Measurements from ENCODE around the gene CTNND2. TPM values are rescaled to one million over a fixed set of nuclear protein-coding genes. Genes with fewer than 3 reads are reported as not detected.
"Not testable (repeated sequence)": the region's sequence is repeated elsewhere in the genome, so short reads cannot be mapped to it uniquely, and the experiment has no call there.

CTNND2 gene
- total RNA-seq, 2 experiments from 2014 or later, result not detected

DNA sequence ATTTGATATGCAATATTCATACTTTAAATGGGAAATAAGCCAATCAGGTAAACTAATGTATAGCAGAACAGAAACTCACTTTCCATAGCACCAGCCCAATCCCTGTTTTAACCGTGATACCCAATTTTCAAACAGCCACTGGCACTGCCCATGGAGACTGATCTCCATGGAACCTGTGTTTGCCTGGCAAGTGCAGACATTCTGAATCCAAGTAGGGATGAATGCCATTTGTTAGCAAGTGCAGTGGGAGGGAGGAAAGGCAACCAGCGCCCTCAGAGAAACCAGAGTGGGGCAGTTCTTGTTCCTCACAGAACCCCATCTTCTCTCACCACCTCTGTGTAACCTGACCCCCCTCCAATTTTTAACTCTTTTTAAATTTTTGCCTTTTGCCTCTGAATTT lies 229.1 kb downstream of the CTNND2 start:
- no peaks in the 10 kb centered on the region for H3K27me3 Mint-ChIP-seq
- H3K4me1 Mint-ChIP-seq, result no peaks in the 10 kb centered on the region

DNA sequence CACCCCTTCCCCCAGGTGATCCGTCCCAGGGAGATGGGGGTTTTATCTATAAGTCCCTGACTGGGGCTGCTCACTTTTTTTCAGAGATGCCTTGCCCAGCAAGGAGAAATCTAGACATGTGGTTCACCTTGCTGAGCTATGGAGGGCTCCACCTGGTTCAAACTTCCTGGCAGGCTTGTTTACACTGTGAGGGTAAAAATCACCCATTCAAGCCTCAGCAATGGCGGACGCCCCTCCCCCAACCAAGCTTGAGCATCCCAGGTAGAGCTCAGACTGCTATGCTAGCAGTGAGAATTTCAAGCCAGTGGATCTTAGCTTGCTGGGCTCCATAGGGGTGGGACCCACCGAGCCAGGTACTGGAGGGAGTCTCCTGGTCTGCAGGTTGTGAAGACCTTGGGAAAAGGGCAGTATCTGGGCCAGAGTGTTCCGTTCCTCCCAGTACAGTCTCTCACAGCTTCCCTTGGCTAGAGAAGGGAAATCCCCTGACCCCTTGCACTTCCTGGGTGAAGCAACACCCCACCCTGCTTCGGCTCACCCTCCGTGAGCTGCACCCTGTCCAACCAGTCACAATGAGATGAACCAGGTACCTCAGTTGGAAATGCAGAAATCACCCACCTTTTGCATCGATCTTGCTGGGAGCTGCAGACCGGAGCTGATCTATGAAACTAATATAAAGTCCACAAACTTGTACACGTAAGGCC lies 231.7 kb downstream of the CTNND2 start:
- no peaks in the 10 kb centered on the region for H3K27me3 Mint-ChIP-seq
- no peaks in the 10 kb centered on the region for H3K36me3 Mint-ChIP-seq (ENCODE audit: low read depth)
- H3K9me3 Mint-ChIP-seq, result peaks cover 2% of the 10 kb centered on the region
- no peak overlapping the region for H3K27ac Mint-ChIP-seq
- H3K4me3 Mint-ChIP-seq, result no peak overlapping the region
- H3K4me1 Mint-ChIP-seq, result no peaks in the 10 kb centered on the region
- ChIA-PET CTCF (no interaction called here), POLR2A (no interaction called here)
- no peak for DNase-seq

More for the DNA sequence above, 229.1 kb downstream of the CTNND2 start:
- ChIA-PET POLR2A (no interaction called here), CTCF (no interaction called here)
- H3K9me3 Mint-ChIP-seq, result no peaks in the 10 kb centered on the region
- DNase-seq, result no peak
- H3K4me3 Mint-ChIP-seq, result no peak overlapping the region
- H3K36me3 Mint-ChIP-seq (ENCODE audit: low read depth), result no peaks in the 10 kb centered on the region
- H3K27ac Mint-ChIP-seq, result no peak overlapping the region

DNA sequence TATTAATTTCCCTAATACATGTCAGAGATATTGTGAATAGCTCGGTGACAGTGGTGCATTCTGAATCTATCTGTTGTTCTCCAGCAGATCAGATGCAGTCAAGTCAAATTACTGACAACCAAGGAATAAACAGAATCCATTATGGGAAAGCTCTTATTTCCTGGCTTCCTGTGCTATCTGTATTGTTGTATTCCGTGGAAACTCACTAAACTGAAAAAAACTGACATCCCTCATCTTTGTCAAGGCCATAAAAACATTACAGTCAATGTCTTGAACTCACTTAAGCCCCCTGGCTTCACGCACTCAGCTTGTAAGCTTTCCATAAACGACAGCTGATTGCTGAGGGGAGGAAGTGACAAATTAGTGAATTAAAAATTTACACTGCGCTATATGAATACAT lies 245.9 kb downstream of the CTNND2 start:
- H3K9me3 Mint-ChIP-seq, result no peaks in the 10 kb centered on the region
- H3K36me3 Mint-ChIP-seq (ENCODE audit: low read depth), result no peaks in the 10 kb centered on the region
- no peak overlapping the region for H3K4me3 Mint-ChIP-seq
- no peaks in the 10 kb centered on the region for H3K27me3 Mint-ChIP-seq
- ChIA-PET CTCF (no interaction called here), POLR2A (no interaction called here)
- no peak overlapping the region for H3K27ac Mint-ChIP-seq
- no peaks in the 10 kb centered on the region for H3K4me1 Mint-ChIP-seq
- DNase-seq, result no peak

- ChIA-PET POLR2A (no interaction called here), CTCF (no interaction called here)
These were observed 247.3 kb downstream of the CTNND2 start for GRCh38 chr5:11656916-11657315.

GRCh38 chr5:11655681-11656080 lies 248.6 kb downstream of the CTNND2 start:
- Mint-ChIP-seq H3K9me3 (no peaks in the 10 kb centered on the region), H3K4me1 (no peaks in the 10 kb centered on the region), H3K36me3 (ENCODE audit: low read depth) (no peaks in the 10 kb centered on the region), H3K27ac (no peak overlapping the region), H3K27me3 (no peaks in the 10 kb centered on the region), H3K4me3 (no peak overlapping the region)
- ChIA-PET POLR2A (no interaction called here), CTCF (no interaction called here)
- DNase-seq, result no peak

More at GRCh38 chr5:11656916-11657315, 247.3 kb downstream of the CTNND2 start:
- H3K4me1 Mint-ChIP-seq, result no peaks in the 10 kb centered on the region
- no peak overlapping the region for H3K27ac Mint-ChIP-seq
- H3K9me3 Mint-ChIP-seq, result no peaks in the 10 kb centered on the region
- no peak overlapping the region for H3K4me3 Mint-ChIP-seq
- DNase-seq, result no peak
- no peaks in the 10 kb centered on the region for H3K27me3 Mint-ChIP-seq
- no peaks in the 10 kb centered on the region for H3K36me3 Mint-ChIP-seq (ENCODE audit: low read depth)

GRCh38 chr5:11650936-11651335 lies 253.3 kb downstream of the CTNND2 start:
- Mint-ChIP-seq H3K27ac (no peak overlapping the region), H3K36me3 (ENCODE audit: low read depth) (no peaks in the 10 kb centered on the region), H3K4me1 (no peaks in the 10 kb centered on the region), H3K27me3 (no peaks in the 10 kb centered on the region), H3K4me3 (no peak overlapping the region), H3K9me3 (no peaks in the 10 kb centered on the region)
- no peak for DNase-seq
- ChIA-PET POLR2A (no interaction called here), CTCF (no interaction called here)

- no peak for DNase-seq
- CTCF ChIA-PET, result no interaction called here
- POLR2A ChIA-PET, result no interaction called here
- Mint-ChIP-seq H3K36me3 (ENCODE audit: low read depth) (no peaks in the 10 kb centered on the region), H3K9me3 (no peaks in the 10 kb centered on the region), H3K27me3 (no peaks in the 10 kb centered on the region), H3K27ac (no peak overlapping the region), H3K4me1 (peaks cover 3% of the 10 kb centered on the region), H3K4me3 (no peak overlapping the region)
These were observed 258.1 kb downstream of the CTNND2 start for GRCh38 chr5:11646141-11646540.

DNA sequence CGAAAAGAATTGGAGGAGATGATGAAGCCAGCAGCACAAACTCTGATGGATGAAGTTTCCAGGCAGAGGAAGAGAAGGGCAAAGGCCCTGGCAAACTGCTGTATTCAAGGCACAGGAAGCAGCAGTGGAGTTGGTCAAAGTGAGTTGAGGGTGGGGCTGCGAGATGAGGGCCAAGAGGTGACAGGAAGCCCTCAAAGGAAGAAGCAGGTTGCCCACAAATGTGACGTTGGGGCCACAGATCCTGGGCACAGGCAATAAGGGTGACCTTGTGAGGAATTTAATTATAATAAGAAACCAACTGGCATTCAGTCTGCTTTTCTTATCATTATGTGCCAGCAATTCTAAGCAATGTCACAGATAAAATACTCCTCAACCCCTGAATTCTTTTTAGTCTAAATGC lies 261.8 kb downstream of the CTNND2 start:
- H3K9me3 Mint-ChIP-seq, result no peaks in the 10 kb centered on the region
- H3K27me3 Mint-ChIP-seq, result no peaks in the 10 kb centered on the region
- H3K4me3 Mint-ChIP-seq, result no peak overlapping the region
- no peak overlapping the region for H3K27ac Mint-ChIP-seq
- POLR2A ChIA-PET, result no interaction called here
- CTCF ChIA-PET, result no interaction called here
- DNase-seq, result no peak
- peaks cover 3% of the 10 kb centered on the region for H3K4me1 Mint-ChIP-seq
- no peaks in the 10 kb centered on the region for H3K36me3 Mint-ChIP-seq (ENCODE audit: low read depth)

DNA sequence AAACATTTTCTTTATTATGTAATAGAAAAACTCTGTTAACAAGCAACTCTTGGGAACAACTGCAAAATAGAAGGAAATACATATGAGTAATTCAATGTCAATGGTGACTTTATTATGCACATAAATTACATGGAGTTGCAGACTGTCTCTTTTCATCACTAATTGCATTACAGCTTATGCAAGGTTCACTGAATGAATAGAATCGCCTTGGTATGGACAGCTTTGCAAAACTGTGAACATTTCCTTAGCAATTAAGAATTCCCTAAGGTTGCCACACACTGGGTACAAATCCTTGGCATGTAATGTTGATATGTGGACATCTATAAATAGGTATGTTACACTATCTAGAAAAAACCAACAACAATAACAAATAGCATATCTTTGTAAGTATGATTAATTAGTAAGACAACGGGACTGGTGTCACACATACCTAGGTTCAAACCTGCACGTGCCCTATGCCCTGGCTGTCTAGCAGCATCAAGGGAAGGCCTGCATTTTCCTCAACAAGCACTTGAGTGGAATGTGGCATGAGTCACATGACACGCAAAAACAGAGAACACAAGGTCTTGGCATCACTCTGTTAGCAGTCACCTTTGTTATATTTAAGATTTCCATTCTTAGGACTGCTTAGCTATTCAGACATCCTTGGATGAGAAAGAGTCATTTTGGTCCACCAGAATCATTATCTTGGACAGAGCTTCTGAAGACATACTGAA lies 263.9 kb downstream of the CTNND2 start:
- DNase-seq, result no peak
- Mint-ChIP-seq H3K36me3 (ENCODE audit: low read depth) (no peaks in the 10 kb centered on the region), H3K4me3 (no peak overlapping the region), H3K4me1 (peaks cover 3% of the 10 kb centered on the region), H3K9me3 (no peaks in the 10 kb centered on the region), H3K27me3 (no peaks in the 10 kb centered on the region), H3K27ac (no peak overlapping the region)
- CTCF ChIA-PET, result no interaction called here
- POLR2A ChIA-PET, result no interaction called here

- ChIA-PET POLR2A (no interaction called here), CTCF (no interaction called here)
- Mint-ChIP-seq H3K4me1 (no peaks in the 10 kb centered on the region), H3K4me3 (no peak overlapping the region), H3K27ac (no peak overlapping the region), H3K9me3 (peaks cover 2% of the 10 kb centered on the region), H3K27me3 (no peaks in the 10 kb centered on the region), H3K36me3 (ENCODE audit: low read depth) (no peaks in the 10 kb centered on the region)
- DNase-seq, result no peak
These were observed 281.5 kb downstream of the CTNND2 start for GRCh38 chr5:11622785-11623184.

DNA sequence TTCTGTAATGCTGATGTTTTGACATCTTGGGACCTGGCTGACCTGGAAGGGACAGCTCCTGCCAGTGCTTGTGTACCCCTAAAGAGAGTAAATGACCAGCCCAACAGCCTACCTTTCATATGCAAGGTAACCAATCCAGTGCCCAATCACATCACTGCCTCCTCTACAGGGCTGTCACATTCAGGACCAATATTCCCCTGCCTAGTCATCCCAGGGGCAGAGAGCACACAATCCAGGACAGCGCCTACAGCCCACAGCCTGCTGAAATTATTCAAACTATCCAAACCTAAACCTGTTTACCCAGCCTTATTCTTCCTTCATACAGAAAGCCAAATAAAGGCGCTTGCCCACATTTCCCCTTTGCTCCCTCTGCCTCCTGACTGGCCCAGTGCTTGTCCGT lies 284.1 kb downstream of the CTNND2 start:
- ChIA-PET CTCF (no interaction called here), POLR2A (no interaction called here)
- H3K4me1 Mint-ChIP-seq, result no peaks in the 10 kb centered on the region
- H3K9me3 Mint-ChIP-seq, result peaks cover 2% of the 10 kb centered on the region
- no peak overlapping the region for H3K4me3 Mint-ChIP-seq
- H3K36me3 Mint-ChIP-seq (ENCODE audit: low read depth), result no peaks in the 10 kb centered on the region
- H3K27ac Mint-ChIP-seq, result no peak overlapping the region
- no peak for DNase-seq
- H3K27me3 Mint-ChIP-seq, result no peaks in the 10 kb centered on the region

DNA sequence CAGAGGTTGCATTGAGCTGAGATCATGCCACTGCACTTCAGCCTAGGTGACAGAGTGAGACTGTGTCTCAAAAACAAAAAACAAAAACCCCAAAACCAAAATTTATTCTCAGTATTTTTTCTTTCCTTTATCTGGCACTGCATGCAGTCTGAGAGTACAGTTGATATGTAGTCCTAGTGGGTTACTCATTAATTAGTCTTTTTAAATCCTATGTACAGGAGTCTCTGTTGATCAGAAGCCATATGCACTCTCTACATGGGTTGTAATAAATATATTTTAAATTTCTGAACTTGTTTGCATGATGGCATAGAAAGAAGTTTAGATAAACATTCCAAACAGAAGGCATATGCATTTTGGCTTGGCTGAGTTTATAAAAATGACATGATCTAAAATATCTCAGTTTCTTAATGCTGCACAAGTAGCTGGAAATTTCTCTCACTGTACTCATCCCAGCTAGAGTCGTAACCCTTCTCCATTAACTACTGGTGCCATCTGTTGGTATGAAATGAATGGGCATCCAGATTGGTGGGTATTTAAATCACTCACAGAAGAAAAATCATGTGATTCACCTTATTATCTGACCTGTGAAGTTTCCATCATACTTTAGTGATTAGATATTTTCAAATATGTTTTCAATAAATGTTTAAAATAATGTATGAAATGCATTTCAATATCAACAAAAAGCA lies 284.8 kb downstream of the CTNND2 start:
- Mint-ChIP-seq H3K36me3 (ENCODE audit: low read depth) (no peaks in the 10 kb centered on the region), H3K4me3 (no peak overlapping the region), H3K9me3 (peaks cover 2% of the 10 kb centered on the region), H3K27me3 (no peaks in the 10 kb centered on the region), H3K4me1 (no peaks in the 10 kb centered on the region), H3K27ac (no peak overlapping the region)
- ChIA-PET CTCF (no interaction called here), POLR2A (no interaction called here)
- no peak for DNase-seq

DNA sequence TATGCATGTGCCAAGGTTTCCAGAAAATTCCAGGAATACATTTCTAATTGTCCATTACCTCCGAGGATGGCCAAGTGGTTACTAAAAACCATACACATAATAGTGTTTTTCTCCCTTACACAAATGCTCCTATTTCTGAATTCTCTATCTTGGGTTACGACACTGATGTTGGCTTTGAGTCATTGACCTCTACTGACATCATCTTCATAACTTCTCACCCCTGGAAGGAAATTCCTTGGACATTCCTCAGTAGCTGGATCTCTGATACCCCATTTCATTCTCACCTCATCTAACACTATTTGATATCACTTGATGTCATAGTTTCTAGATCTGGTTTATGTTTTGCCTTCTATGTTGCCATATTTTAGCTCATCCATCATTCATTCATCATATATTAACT lies 287.2 kb downstream of the CTNND2 start:
- Mint-ChIP-seq H3K4me3 (no peak overlapping the region), H3K9me3 (no peaks in the 10 kb centered on the region), H3K27ac (no peak overlapping the region), H3K27me3 (no peaks in the 10 kb centered on the region), H3K4me1 (no peaks in the 10 kb centered on the region), H3K36me3 (ENCODE audit: low read depth) (no peaks in the 10 kb centered on the region)
- ChIA-PET POLR2A (no interaction called here), CTCF (no interaction called here)
- DNase-seq, result no peak

DNA sequence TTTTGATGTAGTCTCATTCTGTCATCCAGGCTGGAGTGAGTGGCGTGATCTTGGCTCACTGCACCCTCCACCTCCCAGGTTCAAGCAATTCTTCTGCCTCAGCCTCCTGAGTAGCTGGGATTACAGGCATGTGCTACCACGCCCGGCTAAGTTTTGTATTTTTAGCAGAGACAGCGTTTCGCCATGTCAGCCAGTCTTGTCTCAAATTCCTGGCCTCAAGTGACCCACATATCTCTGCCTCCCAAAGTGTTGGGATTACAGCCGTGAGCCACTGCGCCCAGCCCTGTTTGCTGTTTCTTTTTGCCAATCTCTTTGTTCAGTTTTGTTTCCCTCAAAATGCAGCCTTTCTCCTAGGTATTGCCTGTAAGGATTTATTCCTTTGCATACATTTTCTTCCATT lies 287.6 kb downstream of the CTNND2 start:
- POLR2A ChIA-PET; H3K9me3 Mint-ChIP-seq; CTCF ChIA-PET; H3K36me3 Mint-ChIP-seq (ENCODE audit: low read depth); H3K27me3 Mint-ChIP-seq; H3K27ac Mint-ChIP-seq; DNase-seq; H3K4me3 Mint-ChIP-seq; H3K4me1 Mint-ChIP-seq: not testable (repeated sequence)

All from activated CD4-positive, alpha-beta T cell treated with anti-CD3 and anti-CD28 coated beads, Interleukin-2, amount 10 ng/mL, durations not matched to agents 7 days and 5 days (primary cell).